GM19328 (cell line): ENCODE measurements around the gene MRPL53.
A peak's percentile ranks its signal among the peaks of the same experiment; 100 is the strongest.

Experiments
- ATAC-seq: cut with Tn5 transposase; IDR thresholded peaks from one replicate; pipeline ENCODE4 v1.9.1; 2021; ENCODE audit warnings: mild to moderate bottlenecking, moderate library complexity; ENCODE audit not compliant: unreplicated experiment

MRPL53 gene

DNA sequence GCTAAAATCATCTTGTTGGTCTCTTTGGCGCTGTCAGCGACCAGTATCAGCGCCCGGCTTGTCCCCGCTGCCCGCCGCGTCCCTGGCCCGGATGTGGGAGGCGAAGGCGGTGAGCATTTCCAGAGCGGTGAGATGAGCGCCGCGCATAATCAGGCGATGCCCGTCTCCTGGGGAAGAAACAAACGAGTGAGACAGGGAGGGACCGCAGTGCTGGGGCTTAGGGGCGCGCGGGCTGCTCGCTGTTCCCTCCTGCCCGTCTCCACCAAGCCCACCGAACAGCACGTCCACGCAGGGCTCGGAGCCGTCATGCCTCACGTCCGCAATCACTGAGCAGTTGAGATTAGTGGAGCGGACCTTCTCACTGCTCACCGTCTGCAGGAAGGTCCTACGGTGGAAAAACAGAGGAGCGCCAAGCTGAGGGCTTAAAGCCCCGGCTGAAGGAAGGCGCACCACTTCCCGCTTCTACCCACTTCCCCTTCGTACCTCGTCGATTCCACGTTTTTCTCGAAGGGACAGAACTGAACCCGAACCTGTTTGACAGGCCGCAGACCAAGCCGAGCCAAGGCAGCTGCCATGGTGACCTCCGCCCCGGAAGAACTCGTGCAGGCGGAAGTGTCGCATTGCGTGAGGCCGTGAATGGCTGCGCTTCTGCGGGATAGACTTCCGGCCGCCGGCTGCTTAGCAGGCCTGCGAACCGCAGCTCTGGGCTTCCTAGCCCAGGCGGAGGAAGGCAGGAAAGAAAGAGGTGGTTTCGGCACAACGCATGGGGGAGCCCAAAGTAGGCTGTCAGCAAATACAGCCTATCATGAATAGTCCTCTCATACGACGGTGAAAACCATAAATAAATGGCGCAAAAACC lies at the start of gene MRPL53:
MRPL53 (minus strand) TSS at position 595 of the 859 bp plus-strand sequence; CDS start at position 575, 20 bp downstream.
- peak; percentile 85 for ATAC-seq

DNA sequence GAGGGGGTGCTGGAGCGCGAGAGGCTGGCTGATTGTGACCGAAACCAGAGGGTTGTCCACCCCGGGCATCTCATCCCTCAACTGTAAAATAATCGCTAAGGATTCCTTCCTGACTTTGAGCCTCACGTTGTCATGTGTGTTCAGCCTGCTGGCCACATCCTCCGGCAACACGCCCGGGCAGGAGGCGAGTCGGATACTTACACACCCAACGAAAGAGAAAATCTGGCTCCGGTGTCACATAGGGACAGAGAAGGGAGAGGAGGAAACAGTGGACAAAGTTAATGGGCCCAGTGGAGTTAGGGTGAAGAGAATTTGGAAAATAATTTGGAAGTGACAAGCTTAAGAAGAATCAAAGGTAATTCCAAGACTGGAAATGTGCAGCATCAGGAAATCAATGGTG lies 44.2 kb upstream of the MRPL53 start:
- ATAC-seq = no peak

DNA sequence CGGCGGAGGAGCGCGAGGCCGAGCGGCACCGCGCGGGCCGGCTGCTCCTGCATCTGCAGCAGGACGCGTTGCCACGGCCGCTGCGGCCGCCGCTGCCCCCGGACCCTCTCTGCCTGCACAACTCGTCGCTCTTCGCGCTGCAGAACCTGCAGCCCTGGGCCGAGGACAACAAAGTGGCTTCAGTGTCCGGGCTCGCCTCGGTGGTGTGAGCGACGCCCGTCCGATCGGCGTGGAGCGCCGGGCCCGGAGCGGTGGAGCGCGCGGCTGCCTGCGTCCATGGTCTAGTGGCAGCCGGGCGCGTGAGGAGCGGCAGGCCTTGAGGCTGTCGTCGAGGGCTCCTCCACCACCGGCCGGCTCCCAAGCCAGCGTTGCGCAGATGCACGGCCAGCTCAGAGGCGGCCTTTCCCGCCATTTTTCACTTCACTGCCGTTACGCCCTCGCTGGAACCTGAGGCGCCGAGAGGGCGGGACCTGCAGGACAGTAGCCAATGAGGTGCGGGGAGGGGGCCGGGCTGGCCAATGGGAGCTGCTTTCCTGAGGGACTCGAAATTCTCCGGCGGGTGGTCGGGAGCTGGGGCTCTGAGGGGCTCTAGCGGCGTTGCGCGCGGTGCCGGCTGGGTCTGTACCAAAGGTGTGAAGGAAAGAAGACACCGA lies 43.6 kb upstream of the MRPL53 start:
- no peak for ATAC-seq

DNA sequence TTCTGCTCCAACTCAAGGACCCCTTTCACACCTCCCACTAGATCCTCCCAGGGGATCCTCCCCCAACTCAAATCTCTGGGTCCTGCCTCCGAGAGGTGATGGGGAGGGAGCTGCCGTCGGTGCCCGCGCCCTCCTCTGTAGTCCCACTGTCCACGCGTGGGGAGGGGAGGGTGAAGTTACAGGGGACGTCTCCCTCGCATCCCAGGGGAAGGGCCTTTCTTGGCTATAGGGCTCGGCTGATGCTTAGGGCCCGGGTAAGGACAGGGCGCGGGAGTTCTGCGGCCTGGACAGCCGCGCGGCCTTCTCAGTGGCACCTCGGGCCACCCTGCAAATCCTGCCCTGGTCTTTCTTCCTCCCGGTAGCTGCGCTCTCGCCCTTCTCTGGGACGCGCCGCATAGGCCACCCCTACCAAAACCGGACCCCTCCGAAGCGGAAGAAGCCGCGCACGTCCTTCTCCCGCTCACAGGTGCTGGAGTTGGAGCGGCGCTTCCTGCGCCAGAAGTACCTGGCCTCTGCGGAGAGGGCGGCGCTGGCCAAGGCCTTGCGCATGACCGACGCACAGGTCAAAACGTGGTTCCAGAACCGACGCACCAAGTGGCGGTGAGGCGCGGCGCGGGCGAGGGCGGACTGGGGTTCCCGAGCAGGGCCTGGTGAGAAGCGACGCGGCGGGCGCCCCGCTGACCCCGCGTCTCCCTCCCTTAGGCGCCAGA lies 42.9 kb upstream of the MRPL53 start:
- no peak for ATAC-seq

DNA sequence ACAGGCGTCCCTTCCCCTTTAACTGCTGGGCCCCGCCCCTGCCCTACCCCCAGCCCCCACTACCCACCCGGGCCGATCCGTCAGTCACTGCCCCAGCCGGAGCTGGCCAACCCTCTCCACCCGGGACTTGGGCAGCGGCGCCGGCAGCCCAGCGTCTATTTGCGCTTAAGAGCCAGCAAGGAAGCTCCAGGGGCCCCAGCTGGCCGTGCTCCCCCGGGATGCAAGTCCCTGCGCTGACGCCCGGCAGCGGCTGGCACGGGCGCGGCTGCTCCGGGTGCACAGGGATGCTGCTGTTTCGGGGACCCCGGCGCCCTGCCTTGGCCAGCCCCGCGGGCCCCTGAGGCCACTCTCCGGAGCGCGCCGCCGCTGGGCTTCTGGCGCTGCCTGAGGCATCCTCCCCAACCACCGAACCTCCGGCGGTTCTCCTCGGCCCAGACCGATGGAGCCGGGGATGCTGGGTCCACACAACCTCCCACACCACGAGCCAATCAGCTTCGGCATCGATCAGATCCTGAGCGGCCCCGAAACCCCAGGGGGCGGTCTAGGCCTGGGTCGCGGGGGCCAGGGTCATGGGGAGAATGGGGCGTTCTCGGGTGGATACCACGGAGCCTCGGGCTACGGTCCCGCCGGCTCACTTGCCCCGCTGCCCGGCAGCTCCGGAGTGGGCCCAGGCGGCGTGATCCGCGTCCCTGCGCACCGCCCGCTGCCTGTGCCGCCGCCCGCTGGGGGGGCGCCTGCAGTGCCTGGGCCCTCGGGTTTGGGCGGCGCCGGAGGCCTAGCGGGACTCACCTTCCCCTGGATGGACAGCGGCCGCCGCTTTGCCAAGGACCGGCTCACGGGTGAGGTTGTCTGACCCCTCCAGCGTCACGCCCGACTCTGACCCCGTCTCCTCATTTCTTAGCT lies 42.1 kb upstream of the MRPL53 start, which contains the start of gene TLX2:
TLX2 (plus strand) TSS at position 83 of the 903 bp plus-strand sequence; CDS start at position 440, 357 bp downstream.
- ATAC-seq = no peak

DNA sequence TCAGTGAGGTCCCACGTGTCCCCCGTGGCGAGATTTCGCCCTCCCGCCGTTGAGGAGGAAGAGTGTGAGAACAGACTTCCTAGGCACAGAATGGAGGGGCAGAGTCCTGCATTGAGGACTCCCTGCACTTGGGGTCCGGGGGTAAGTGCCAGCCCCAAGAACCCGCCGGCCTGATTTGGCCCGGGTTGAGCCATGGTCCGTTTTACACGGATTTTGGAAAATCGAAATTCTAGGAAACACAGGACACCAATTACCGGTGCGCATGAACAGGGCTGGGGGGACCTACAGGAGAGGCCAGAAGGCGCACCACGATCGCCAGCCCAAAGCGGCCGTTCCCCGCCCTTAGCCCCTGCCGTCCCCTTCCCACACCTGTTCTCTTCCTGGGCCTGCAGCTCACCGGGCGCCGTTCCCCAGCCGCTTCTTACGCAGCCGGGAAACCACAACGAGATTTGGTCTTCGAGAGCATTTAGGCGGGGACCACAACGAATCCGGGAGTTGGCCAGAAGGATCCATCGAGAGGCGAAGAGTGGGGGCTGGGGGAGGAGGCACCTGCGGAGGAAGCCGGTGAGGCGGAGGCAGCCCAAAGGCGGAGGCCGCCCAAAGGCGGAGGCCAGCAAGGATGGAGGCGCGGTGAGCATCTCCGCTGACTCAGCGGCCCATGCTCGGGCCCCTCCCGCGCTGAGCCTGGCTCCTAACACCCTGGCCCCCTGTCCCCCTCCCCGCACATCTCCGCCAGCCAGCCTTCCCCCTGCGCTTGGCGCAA lies 41.3 kb upstream of the MRPL53 start:
- ATAC-seq = no peak

DNA sequence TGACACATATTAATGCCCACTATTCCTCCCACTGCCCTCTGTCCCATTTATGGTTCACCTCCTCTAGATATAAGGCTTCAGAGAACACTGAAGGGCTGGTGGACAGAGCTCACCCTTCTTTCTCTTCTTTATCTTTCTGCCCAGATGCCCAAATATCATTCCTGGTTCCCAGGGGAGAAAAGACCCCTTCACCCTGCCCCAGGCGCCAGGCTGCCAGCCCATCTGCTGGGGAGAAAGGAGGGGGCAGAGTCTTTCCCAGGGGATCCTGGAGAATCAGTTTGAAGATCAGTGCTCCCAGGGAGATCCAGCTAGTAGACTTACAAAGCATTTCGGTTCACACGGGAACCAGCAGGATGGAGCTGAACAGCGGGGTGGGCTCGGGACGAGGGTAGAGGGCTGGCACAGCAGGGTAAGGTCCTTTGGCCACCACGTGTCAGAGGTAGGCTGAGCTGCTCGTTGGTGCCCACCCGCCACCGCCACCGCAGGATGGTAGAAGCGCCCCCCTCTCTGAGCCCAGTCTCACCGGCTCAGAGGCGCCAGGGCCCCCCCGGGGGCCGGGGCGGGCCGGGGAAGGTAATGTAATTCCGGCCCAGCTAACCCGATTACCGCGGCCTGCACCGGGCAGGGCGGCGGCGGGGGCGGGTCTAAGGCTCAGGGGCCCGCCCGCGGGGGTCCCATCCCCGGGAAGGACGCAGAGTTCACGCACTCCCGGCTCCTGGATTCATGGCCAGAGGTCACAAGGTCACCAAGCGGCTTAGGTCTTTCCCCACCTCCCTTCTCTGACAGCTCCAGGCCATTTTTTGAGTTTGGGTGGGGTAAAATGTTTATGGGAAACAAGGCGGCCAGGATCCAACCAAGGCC lies 40.5 kb upstream of the MRPL53 start:
- no peak for ATAC-seq

DNA sequence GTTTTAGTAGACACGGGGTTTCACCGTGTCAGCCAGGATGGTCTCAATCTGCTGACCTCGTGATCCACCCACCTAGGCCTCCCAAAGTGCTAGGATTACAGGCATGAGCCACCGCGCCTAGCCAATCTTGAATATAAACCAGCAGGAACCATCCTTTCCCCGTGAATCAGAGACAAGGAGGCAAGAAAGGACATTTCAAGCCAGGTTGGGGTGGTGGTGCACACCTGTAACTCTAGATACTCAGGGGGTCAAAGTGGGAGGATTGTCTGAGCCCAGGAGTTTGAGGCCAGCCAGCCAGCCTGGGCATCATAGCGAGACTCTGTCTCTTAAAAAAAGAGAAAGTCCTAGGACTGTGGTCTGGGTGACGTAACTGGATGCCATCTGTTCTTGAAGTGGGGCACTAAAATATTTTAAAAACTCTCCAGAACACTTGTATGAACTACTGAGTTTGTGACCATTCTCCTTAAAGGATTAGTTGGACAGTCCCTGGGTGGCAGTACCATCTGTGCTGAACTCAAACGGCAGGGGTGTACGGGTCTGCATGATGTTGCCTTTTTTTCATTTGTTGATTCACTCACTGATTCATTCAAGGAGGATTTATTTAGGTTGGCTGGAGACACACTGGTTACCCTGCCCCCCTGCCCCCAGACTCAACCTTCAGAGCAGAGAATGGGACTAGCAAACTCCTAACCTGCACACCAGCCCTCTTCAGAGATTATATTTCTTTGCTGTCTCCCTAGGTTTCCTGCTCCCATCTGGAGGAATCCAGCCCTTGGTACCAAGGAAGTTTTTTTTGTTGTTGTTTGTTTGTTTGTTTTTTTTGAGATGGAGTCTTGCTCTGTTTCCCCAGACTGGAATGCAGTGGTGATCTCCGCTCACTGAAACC lies 38.9 kb upstream of the MRPL53 start:
- no peak for ATAC-seq

DNA sequence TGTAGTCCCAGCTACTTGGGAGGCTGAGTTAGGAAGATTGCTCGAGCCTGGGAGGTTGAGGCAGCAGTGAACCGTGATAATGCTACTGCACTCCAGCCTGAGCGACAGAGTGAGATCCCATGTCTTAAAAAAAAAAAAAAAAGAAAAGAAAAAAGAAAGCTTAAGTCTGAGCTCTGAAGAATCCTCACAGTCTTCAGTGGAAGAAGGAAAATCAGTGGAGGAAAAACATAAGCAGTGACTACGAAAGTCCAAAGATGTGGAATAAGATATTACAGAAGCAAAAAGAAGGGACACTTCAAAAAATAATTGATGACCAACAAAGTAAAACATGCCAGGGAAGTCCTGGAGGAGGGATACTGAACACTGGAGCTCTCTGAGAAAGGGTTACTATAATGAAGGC lies 37.8 kb upstream of the MRPL53 start:
- ATAC-seq = no peak

DNA sequence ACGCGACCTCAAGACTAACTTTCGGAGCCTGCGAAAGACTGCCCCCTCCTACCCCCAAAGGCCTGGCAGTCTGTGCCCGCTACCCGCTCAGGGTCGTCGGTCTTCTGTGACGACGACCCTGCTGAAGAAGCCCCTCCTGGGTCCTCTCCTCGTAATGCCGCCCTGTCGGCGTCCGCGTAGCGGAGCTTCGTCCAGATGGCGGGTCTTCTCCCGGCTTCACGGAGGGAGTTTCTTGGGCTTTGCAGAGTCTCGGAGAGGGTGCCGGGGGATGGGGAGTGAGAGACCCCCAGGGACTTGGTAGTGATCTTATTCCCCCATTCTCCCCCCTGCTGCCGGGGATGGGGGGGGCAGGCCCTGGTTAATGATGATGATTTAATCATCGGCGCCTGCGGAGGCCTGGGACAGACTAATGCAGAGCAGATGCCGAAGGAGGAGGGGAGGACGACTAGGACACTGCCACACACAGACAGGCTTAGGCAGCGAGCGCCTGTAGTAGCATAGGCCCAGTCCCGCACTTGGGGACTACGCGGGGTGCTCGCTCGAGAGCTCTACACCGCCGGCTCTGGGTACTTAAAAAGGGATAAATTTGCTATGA lies 35.5 kb upstream of the MRPL53 start:
- ATAC-seq = peak; percentile 14

DNA sequence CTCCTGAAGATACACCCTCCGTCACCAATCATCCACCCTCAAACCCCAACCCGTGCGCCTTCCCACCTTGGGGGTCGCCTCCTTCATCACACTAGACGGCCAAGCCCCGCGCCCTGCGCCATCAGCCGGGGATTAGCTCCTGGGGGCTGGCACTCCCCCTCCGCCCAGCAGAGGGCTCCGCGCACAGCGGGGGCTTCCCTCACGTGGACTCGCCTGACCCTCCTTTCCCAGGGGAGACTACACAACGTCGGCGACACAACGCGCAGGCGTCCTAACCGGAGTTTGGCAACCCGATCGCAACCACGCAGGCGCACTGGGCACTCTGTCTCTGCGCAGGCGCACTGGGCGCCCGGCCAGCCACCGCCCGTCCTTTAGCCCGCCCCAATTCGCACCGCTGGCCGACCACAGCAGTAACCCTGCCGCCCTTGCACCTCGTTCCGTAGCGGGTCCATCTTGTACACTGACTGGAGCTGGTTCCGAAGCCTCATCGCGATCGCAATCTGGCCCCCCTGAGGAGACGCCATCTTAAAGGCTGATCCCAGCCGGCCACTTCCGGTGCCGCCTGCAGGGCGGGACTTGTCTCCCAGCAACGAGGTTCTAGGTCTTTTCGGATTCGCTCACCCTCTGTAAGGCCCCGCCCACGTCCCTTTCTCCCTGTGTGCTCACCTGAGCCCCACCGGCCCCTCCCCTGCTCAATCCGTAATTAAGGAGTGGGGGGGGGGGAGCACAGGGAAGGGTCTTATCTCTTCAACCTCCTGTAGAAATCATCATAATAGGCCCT lies 34.9 kb upstream of the MRPL53 start, which contains the start of gene PCGF1:
PCGF1 (minus strand) TSS at position 551 of the 781 bp plus-strand sequence; CDS start at position 524, 27 bp downstream.
- ATAC-seq = peak; percentile 80

DNA sequence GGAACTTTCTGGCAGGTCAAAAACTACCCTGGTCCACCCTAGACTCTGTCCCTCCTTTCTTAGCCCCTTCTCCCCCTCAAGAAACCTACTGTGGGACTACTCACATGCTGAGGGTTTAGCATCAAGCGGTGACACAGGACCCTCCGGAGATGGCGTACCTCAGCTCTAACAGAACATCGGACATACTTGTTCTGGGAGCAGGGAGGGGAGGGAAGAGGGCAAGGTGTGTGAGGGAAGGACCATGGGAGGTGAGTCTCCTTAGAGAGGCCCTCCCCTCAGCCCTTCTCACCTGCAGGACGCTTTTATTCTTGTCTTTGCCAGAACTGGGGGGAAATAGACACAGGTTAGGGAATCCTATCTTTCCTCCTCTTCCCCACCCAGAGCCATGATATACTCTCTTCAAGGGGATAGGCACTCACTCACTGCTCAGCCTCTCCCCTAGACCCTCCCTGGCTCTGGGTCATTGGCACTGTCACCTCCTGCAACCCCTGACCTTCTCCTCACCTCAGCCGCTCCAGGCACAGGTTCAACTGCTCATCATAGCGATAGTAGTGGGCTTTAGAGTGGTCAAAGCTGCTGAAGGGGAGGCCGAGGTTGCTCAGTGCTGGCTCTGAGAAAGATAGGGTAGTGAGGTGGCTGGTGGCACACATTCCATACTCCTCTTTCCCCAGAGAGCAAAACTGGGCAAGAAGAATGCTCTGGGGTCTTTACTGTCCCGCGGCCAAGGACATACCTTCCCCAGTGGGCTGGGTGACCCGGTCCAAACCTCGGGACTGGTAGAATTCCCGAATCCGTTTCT lies 33.2 kb upstream of the MRPL53 start:
- no peak for ATAC-seq

DNA sequence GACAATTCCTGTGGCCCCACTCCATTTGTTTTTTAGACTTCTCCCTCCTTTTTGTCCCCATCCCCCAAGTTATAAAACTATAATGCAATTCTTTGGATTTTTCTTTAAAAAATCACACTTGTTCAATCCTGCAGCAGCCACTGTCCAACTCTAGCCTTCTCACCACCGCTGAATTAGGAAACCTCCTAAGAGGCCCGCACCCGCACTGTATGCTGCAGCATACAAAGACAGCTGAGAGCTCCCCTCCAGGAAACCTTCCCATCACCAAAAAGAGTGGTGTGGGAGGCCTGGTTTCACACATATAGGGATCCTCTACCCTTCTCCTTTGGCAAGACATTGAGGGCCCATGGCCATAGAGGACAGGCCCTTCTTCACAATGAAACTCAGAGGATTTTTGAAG lies 32.1 kb upstream of the MRPL53 start:
- ATAC-seq = no peak

DNA sequence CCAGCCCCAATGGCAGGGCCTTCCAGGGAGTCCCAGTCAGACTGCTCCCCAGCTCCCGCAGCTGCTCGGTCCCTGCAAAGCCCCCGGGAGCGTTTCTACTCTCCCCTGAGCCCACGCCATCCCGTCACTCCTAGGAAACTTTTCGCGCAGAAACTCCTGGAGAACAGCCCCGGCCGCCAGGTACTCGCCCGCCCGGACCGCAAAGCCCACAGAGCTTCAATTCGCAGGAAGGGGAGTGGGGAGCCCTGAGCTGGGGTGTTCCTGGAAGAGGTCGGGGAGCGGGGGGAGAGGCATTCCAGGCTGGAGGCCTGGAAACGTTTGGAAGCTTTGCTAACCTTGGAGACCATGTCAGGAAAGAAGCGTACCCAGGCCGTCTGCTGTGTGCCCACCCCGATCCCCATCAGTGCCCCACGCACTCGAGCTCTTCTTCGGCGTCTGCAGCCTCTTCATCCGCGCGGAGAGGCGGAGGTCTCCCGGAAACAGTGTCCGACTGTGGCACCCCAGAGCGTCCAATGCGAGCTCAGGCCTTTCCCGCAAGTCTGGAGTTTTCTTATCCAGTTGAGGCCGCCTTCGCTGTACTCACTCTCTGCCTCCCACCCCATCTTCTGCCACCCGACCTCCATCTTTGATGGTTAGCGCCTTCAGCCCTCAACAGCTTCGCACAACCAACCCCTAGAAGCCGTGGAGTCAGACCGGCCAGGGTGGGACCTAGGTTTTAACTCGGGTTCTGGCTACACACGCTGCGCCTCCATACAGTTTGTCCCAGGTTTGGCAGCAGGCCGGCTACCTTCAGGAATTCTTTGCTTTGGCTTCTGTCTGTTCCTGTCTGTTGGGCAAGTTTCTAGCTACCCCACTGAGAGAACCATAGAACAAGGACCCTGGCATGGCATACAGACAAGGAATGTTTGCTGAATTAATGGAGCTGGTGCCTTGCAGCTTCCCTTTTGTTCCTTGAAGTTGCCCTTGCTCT lies 31.3 kb upstream of the MRPL53 start:
- ATAC-seq = no peak
